Activated CD4-positive, alpha-beta memory T cell treated with anti-CD3 and anti-CD28 coated beads, Interleukin-2, amount 10 ng/mL, durations not matched to agents 7 days and 5 days (primary cell): ENCODE results near the gene POMGNT2. TPM values are rescaled to one million over a fixed set of nuclear protein-coding genes. Genes with fewer than 3 reads are reported as not detected.
"Not testable (repeated sequence)": the region's sequence is repeated elsewhere in the genome, so short reads cannot be mapped to it uniquely, and the experiment has no call there.

Experiments used
- CTCF ChIA-PET: fragments of 350-600 bp; sonication (Branson Sonifier 250); formaldehyde crosslinking; loops from one replicate; lab custom pipeline; 2021; ENCODE audit warnings: antibody characterized with exemption, inconsistent platforms; lab: Charles Lee
- POLR2A ChIA-PET: fragments of 350-600 bp; sonication (Branson Sonifier 250); formaldehyde crosslinking; loops from one replicate; lab custom pipeline; 2021; ENCODE audit warnings: antibody characterized with exemption; lab: Charles Lee
- DNase-seq: peaks from one replicate; pipeline ENCODE4 v3.0.0-alpha.2; 2020
- H3K27ac Mint-ChIP-seq: one replicate; pipeline ENCODE4 v1.8.0; 2021; ENCODE audit warnings: mild to moderate bottlenecking, mixed read lengths
- H3K27me3 Mint-ChIP-seq: one replicate; pipeline ENCODE4 v1.8.0; 2021; ENCODE audit warnings: mixed read lengths
- H3K36me3 Mint-ChIP-seq: one replicate; pipeline ENCODE4 v1.8.0; 2021; ENCODE audit warnings: low read depth, mixed read lengths
- H3K4me1 Mint-ChIP-seq: one replicate; pipeline ENCODE4 v1.8.0; 2021; ENCODE audit warnings: mixed read lengths
- H3K4me3 Mint-ChIP-seq: one replicate; pipeline ENCODE4 v1.8.0; 2021; ENCODE audit warnings: mild to moderate bottlenecking, mixed read lengths
- H3K9me3 Mint-ChIP-seq: one replicate; pipeline ENCODE4 v1.8.0; 2021; ENCODE audit warnings: mixed read lengths
- total RNA-seq, 2 experiments: library from RNA; stranded (reverse); gene quantifications; one replicate each; pipeline ENCODE4 v1.2.3, GENCODE V29; 2021

The POMGNT2 gene
- total RNA-seq, 2 experiments from 2014 or later, result 6.4 to 7.8 TPM

- Mint-ChIP-seq H3K27me3 (no peaks in the 10 kb centered on the region), H3K4me1 (peaks cover 3% of the 10 kb centered on the region), H3K27ac (no peak overlapping the region), H3K36me3 (peaks cover 27% of the 10 kb centered on the region), H3K9me3 (peaks cover 12% of the 10 kb centered on the region), H3K4me3 (no peak overlapping the region)
- POLR2A ChIA-PET, result no interaction called here
- DNase-seq, result no peak
- CTCF ChIA-PET, result no interaction called here
Observed at GRCh38 chr3:43077707-43078106, 28.2 kb downstream of the POMGNT2 start.

GRCh38 chr3:43077261-43077660 is 28.6 kb downstream of the POMGNT2 start:
- no peak for DNase-seq
- H3K4me1 Mint-ChIP-seq, result peaks cover 3% of the 10 kb centered on the region
- peaks cover 27% of the 10 kb centered on the region for H3K36me3 Mint-ChIP-seq
- CTCF ChIA-PET, result no interaction called here
- H3K9me3 Mint-ChIP-seq, result peaks cover 8% of the 10 kb centered on the region
- H3K4me3 Mint-ChIP-seq, result no peak overlapping the region
- no peak overlapping the region for H3K27ac Mint-ChIP-seq
- H3K27me3 Mint-ChIP-seq, result no peaks in the 10 kb centered on the region
- POLR2A ChIA-PET, result no interaction called here

- no peak for DNase-seq
- Mint-ChIP-seq H3K27ac (no peak overlapping the region), H3K9me3 (peaks cover 6% of the 10 kb centered on the region), H3K4me3 (no peak overlapping the region), H3K27me3 (no peaks in the 10 kb centered on the region), H3K4me1 (peaks cover 3% of the 10 kb centered on the region), H3K36me3 (peaks cover 27% of the 10 kb centered on the region)
- ChIA-PET POLR2A (no interaction called here), CTCF (no interaction called here)
Observed at GRCh38 chr3:43076857-43077256, 29.0 kb downstream of the POMGNT2 start.

- DNase-seq, result no peak
- Mint-ChIP-seq H3K9me3 (peaks cover 2% of the 10 kb centered on the region), H3K4me1 (peaks cover 3% of the 10 kb centered on the region), H3K36me3 (peaks cover 20% of the 10 kb centered on the region), H3K4me3 (no peak overlapping the region), H3K27ac (no peak overlapping the region), H3K27me3 (no peaks in the 10 kb centered on the region)
- POLR2A ChIA-PET, result no interaction called here
- CTCF ChIA-PET, result no interaction called here
Observed at GRCh38 chr3:43075904-43076661, 29.8 kb downstream of the POMGNT2 start.

GRCh38 chr3:43074901-43075689 is 30.8 kb downstream of the POMGNT2 start:
- CTCF ChIA-PET, result no interaction called here

GRCh38 chr3:43074482-43074881 is 31.4 kb downstream of the POMGNT2 start:
- Mint-ChIP-seq H3K4me3 (no peak overlapping the region), H3K4me1 (peaks cover 3% of the 10 kb centered on the region), H3K9me3 (no peaks in the 10 kb centered on the region), H3K36me3 (peaks cover 7% of the 10 kb centered on the region), H3K27ac (no peak overlapping the region), H3K27me3 (no peaks in the 10 kb centered on the region)
- CTCF ChIA-PET, result no interaction called here
- POLR2A ChIA-PET, result no interaction called here
- DNase-seq, result no peak

More at GRCh38 chr3:43074901-43075689, 30.8 kb downstream of the POMGNT2 start:
- POLR2A ChIA-PET, result no interaction called here
- H3K27me3 Mint-ChIP-seq, result no peaks in the 10 kb centered on the region
- peaks cover 3% of the 10 kb centered on the region for H3K4me1 Mint-ChIP-seq
- H3K36me3 Mint-ChIP-seq, result peaks cover 11% of the 10 kb centered on the region
- H3K9me3 Mint-ChIP-seq, result peaks cover 1% of the 10 kb centered on the region
- no peak for DNase-seq
- H3K4me3 Mint-ChIP-seq, result no peak overlapping the region
- H3K27ac Mint-ChIP-seq, result no peak overlapping the region

GRCh38 chr3:43073836-43074220 is 32.1 kb downstream of the POMGNT2 start:
- no peak overlapping the region for H3K4me3 Mint-ChIP-seq
- peaks cover 5% of the 10 kb centered on the region for H3K36me3 Mint-ChIP-seq
- H3K27me3 Mint-ChIP-seq, result no peaks in the 10 kb centered on the region
- ChIA-PET CTCF (no interaction called here), POLR2A (no interaction called here)
- peaks cover 3% of the 10 kb centered on the region for H3K4me1 Mint-ChIP-seq
- H3K27ac Mint-ChIP-seq, result no peak overlapping the region
- no peaks in the 10 kb centered on the region for H3K9me3 Mint-ChIP-seq
- no peak for DNase-seq

- H3K27me3 Mint-ChIP-seq, result no peaks in the 10 kb centered on the region
- H3K36me3 Mint-ChIP-seq, result peaks cover 1% of the 10 kb centered on the region
- H3K9me3 Mint-ChIP-seq, result no peaks in the 10 kb centered on the region
- ChIA-PET CTCF (no interaction called here), POLR2A (no interaction called here)
- no peak overlapping the region for H3K27ac Mint-ChIP-seq
- DNase-seq, result no peak
- H3K4me1 Mint-ChIP-seq, result peaks cover 3% of the 10 kb centered on the region
- H3K4me3 Mint-ChIP-seq, result no peak overlapping the region
Observed at GRCh38 chr3:43073116-43073835, 32.6 kb downstream of the POMGNT2 start.

- H3K4me1 Mint-ChIP-seq, result peaks cover 3% of the 10 kb centered on the region
- H3K9me3 Mint-ChIP-seq, result no peaks in the 10 kb centered on the region
- ChIA-PET CTCF (no interaction called here), POLR2A (no interaction called here)
- no peak overlapping the region for H3K27ac Mint-ChIP-seq
- H3K4me3 Mint-ChIP-seq, result no peak overlapping the region
- no peak for DNase-seq
- H3K36me3 Mint-ChIP-seq, result no peaks in the 10 kb centered on the region
- no peaks in the 10 kb centered on the region for H3K27me3 Mint-ChIP-seq
Observed at GRCh38 chr3:43072361-43072760, 33.5 kb downstream of the POMGNT2 start.

- no peaks in the 10 kb centered on the region for H3K36me3 Mint-ChIP-seq
- no peaks in the 10 kb centered on the region for H3K9me3 Mint-ChIP-seq
- DNase-seq, result no peak
- H3K27me3 Mint-ChIP-seq, result no peaks in the 10 kb centered on the region
- ChIA-PET POLR2A (no interaction called here), CTCF (interaction anchor here (0.6 to 1.1 kb wide), 2 partner anchors 48 to 110 kb away, joined by 3 to 4 read pairs; no protein-coding TSS in a partner anchor)
- H3K4me3 Mint-ChIP-seq, result no peak overlapping the region
- no peak overlapping the region for H3K27ac Mint-ChIP-seq
- peaks cover 3% of the 10 kb centered on the region for H3K4me1 Mint-ChIP-seq
Observed at GRCh38 chr3:43071313-43071893, 34.5 kb downstream of the POMGNT2 start.

- DNase-seq, H3K4me1 Mint-ChIP-seq, H3K9me3 Mint-ChIP-seq, H3K27me3 Mint-ChIP-seq, POLR2A ChIA-PET, H3K36me3 Mint-ChIP-seq, H3K27ac Mint-ChIP-seq, H3K4me3 Mint-ChIP-seq: not testable (repeated sequence)
- CTCF ChIA-PET, result interaction anchor here (1.1 kb wide), 1 partner anchor 110 kb away, joined by 4 read pairs; no protein-coding TSS in a partner anchor
Observed at GRCh38 chr3:43070670-43071069, 35.2 kb downstream of the POMGNT2 start.

- H3K27ac Mint-ChIP-seq, result no peak overlapping the region
- DNase-seq, result no peak
- H3K27me3 Mint-ChIP-seq, result no peaks in the 10 kb centered on the region
- no peaks in the 10 kb centered on the region for H3K4me1 Mint-ChIP-seq
- H3K4me3 Mint-ChIP-seq, result no peak overlapping the region
- H3K36me3 Mint-ChIP-seq, result no peaks in the 10 kb centered on the region
- ChIA-PET POLR2A (no interaction called here), CTCF (no interaction called here)
- no peaks in the 10 kb centered on the region for H3K9me3 Mint-ChIP-seq
Observed at GRCh38 chr3:43063114-43063513, 42.8 kb downstream of the POMGNT2 start.

- H3K27ac Mint-ChIP-seq, result no peak overlapping the region
- no peaks in the 10 kb centered on the region for H3K27me3 Mint-ChIP-seq
- H3K9me3 Mint-ChIP-seq, result no peaks in the 10 kb centered on the region
- no peak overlapping the region for H3K4me3 Mint-ChIP-seq
- H3K4me1 Mint-ChIP-seq, result no peaks in the 10 kb centered on the region
- no peaks in the 10 kb centered on the region for H3K36me3 Mint-ChIP-seq
- POLR2A ChIA-PET, result no interaction called here
- no peak for DNase-seq
- CTCF ChIA-PET, result no interaction called here
Observed at GRCh38 chr3:43062564-43063040, 43.3 kb downstream of the POMGNT2 start.
